Activated CD8-positive, alpha-beta memory T cell treated with anti-CD3 and anti-CD28 coated beads, Interleukin-2, amount 50 U/mL, for 48 hours (primary cell): ENCODE results near the gene ANKS1B.
"Not testable (repeated sequence)": the region's sequence is repeated elsewhere in the genome, so short reads cannot be mapped to it uniquely, and the experiment has no call there.

Source experiments
- DNase-seq: peaks from one replicate; pipeline ENCODE4 v3.0.0-alpha.2; 2020

ANKS1B gene

GRCh38 chr12:98788396-98788795 lies 1196.3 kb downstream of the ANKS1B start:
- DNase-seq, result no peak

DNA sequence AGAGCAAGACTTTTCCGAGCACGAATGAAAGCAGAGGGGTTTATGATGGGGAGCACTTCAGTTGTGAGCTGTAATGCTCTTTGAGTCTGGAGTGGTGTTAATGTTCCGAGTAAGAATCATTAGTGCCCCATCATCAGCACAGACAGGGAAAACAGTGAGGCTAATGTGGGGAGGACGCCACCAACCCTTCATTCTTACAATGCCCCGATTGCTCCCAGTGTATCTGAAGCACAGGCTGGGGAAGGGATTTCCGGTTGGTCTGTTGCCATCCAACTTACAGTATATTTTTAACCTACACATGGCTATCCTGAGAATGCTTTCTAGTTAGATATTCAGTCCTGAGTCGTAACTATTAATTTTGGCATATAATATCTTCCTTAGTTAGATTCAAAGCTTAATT lies 1198.1 kb downstream of the ANKS1B start:
- DNase-seq, result no peak

DNA sequence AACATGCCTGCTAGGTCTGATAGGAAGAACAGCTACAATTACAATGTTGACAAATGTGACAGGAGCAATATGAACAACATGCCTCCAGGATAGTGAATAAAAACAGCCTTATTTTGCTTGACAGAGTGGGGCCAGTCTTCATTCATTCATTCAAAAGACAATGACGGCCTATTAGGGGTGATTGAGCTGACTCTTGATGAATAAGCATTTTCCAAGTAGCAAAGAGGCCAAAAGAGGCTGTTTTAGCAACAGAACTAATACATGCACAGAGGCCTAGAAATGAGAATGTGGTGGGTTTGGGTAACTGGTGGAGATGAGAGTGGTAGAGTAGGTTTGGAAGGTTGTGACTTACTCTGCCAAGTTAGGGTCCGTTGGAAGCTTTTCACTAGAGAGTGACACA lies 1201.3 kb downstream of the ANKS1B start:
- DNase-seq, result no peak

DNA sequence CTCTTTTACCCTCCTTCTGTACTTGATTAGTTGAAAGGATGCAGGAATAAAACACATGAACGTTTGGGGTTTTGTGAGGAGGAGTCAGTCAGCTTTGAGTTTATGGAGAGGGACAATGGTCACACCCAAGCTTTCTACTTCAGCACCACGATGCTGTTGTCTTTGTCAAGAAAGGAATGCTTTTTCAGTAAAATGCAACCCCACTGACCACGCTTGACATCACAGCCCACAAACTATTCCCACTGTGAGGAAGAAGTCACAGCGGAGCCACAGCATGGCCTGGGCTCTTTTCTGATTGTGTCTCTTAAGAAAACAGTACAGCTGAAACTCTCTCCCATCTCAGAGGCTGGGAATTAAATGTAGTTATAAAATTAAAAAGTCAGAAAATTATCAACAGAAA lies 1204.5 kb downstream of the ANKS1B start:
- DNase-seq, result no peak

DNA sequence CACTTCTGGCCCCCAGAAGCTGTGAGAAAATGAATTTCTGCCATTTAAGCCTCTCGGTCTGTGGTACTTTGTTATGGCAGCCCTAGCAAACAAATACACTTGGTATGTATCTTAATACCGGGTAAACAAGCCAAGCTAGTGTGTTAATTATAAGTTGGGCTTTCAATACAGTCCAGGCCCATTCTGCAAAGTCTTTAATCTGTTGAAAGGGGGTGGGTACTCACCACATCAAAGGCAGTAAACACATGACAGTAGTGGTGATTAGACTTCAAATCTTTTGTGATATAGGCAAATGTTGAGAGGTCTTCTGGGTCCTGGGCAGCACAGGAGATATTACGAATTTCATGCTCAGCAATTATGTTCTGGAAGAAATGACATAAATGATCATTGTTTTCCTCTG lies 1211.9 kb downstream of the ANKS1B start:
- no peak for DNase-seq

DNA sequence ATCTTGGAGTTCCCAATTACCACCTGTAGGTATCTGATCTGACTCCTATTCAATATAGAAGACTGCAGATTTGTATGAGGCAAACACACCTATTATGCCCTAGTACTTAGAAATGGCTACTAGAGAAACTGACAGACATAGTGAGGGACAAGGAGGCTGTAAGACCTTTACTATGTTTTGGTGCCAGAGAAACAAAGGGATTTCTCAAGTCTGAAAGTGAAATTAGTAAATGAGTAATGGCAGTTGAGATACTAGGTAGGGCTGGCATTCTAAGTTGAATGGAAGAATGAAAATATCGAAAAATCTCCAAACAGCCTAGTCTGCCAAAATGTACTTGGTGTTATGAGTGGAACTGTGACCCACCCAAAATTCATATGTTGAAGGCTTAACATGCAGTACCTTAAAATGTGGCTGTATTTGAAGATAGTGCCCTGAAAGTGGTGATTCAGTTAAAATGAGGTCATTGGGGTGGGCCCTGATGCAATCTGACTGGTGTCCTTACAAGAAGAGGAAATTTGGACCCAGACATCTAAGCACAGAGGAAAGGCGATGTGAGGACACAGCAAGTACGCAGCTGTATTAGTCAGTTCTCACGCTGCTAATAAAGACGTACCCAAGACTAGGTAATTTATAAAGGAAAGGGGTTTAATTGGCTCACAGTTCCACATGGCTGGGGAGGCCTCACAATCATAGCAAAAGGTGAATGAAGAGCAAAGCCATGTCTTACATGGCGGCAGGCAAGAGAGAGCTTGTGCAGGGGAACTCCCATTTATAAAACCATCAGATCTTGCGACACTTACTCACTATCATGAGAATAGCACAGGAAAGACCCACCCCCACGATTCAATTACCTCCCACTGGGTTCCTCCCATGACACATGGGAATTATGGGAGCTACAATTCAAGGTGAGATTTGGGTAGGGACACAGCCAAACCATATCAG lies 1212.7 kb downstream of the ANKS1B start:
- no peak for DNase-seq

- no peak for DNase-seq
Measured at GRCh38 chr12:98770230-98770629, 1214.5 kb downstream of the ANKS1B start.

- DNase-seq, result no peak
Measured at GRCh38 chr12:98769068-98769467, 1215.7 kb downstream of the ANKS1B start.

- no peak for DNase-seq
Measured at GRCh38 chr12:98767248-98767647, 1217.5 kb downstream of the ANKS1B start.

DNA sequence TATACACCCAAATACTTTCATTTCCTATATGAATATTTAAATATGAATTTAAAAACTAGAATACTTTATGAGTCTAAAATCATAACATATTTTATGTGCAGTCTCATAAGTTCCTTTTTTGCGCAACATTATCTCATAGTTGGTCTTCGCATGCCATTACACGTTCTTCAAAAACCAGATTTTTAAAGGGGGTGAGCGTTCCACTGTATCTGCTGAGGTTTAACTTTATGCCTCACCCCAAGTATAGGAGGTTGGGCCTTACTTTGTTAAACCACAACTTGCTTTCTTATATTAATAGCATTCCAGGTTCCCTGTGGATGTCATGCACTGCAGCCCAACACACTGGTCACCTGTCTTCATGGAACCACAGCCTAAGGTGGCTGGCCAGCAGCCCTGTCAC lies 1221.1 kb downstream of the ANKS1B start:
- no peak for DNase-seq

DNA sequence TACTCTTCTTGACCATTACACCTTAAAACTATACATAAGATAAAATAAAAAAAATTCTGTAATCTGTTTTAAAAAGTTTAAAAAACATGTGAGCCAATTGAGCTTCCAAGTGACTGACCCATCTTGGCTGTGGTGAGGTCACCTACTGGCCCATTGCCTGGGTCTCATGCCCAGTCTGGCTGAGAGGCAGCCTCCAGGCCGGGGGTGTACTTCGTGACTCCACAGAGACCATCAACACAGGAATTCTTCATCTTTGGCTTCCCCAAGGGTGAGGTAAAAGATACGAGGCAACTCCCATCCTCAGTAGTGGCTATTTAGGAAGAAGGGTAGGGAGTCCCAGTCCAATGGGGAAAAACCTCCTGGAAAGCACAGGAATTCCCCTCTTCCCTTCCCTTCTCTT lies 1226.4 kb downstream of the ANKS1B start:
- no peak for DNase-seq

DNA sequence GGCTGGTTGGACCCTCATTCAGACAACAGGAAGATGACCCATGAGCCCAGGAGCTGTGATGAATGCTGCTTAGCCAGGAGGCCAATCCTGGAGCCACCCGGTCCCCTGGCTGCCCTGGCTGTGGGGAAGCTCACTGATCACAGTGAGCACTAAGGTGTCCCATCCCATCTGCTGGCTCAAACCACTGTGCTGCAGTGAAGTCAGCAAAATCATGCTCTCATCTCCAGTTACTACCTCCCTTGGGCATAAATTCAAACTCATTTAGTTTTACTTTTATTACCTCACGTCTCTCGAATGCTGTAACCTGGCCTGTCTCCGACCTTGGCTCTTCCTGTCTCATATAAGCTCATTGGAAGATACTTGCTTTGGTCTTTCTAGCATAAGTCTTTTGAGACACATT lies 1227.3 kb downstream of the ANKS1B start:
- DNase-seq, result no peak

DNA sequence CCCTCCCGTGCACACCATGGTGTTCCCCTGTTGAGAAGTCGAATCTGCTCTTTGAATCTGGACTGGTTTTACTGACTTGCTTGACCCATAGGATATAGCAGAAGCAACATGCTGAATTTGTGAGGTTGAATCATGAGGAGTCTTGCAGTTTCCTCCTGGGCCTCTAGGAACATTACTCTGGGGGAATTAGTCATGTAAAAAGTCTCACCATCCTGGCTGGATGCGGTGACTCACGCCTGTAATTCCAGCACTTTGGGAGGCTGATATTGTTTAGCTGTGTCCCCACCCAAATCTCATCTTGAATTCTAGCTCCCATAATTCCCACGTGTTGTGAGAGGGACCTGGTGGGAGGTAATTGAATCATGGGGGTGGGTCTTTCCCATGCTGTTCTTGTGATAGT lies 1228.9 kb downstream of the ANKS1B start:
- not testable (repeated sequence) for DNase-seq

DNA sequence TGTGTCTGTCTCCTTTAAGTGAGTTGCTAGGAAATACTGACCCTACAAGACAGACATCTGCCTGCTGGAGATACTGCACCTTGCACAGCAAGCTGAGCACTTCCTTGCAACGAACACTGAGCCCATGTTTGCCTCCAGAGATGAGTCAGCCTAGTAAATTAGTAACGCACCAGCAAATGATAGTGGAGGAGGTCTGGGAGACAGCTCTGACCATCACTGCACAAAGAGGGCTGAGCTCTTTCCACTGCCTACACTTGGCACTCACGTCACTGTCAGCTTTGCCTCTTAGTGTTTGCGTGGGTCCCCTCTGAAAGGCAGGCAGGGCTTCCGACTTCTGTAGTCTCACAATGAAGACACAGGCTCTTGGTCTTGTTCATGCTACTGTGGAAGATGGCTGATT lies 1230.6 kb downstream of the ANKS1B start:
- no peak for DNase-seq

GRCh38 chr12:98752726-98753125 lies 1232.0 kb downstream of the ANKS1B start:
- no peak for DNase-seq

GRCh38 chr12:98751580-98752115 lies 1233.1 kb downstream of the ANKS1B start:
- no peak for DNase-seq

GRCh38 chr12:98750511-98750910 lies 1234.2 kb downstream of the ANKS1B start:
- DNase-seq, result no peak

- no peak for DNase-seq
Measured at GRCh38 chr12:98748463-98748862, 1236.3 kb downstream of the ANKS1B start.

DNA sequence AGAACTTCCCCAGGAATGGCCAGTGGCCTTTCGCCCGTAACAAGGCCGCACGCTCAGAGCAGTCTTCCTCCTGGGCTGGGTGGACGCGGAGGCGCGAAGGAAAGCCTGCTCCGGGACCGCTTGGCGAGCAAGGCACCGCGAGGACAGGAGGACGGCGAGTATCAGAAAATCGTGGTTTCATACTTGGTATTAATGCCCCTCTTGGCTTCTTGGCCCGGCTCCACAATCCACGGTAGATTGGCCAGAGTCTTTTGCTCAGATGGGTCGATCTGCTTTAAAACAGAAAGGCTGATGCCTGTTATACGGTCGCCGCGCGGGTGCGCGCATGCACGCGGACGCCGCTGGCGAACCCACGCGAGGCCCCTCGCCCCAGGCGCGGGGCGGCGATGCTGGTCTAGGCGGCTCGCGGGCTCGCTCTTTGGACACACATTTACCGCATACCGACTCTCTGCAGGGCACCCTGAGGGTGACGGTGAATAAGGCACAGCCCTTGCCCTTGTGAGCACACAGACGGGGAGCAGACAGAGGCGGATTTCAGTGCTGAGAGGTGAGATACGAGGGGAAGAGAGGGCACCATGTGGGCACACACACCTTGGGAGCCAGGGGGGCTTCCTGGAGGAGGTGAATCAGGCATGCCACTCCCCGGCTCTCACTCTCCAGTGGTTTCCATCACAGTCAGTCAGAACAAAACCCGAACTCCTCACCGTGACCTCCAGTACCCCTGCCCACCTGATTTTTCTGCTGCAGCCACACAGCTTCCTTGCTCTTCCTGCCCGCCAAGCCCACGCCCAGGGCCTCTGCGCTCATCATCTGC lies 1239.0 kb downstream of the ANKS1B start:
- DNase-seq, result peak; percentile 66

- DNase-seq, result no peak
Measured at GRCh38 chr12:98744680-98745079, 1240.1 kb downstream of the ANKS1B start.

GRCh38 chr12:98743362-98743953 lies 1241.3 kb downstream of the ANKS1B start:
- DNase-seq, result no peak

DNA sequence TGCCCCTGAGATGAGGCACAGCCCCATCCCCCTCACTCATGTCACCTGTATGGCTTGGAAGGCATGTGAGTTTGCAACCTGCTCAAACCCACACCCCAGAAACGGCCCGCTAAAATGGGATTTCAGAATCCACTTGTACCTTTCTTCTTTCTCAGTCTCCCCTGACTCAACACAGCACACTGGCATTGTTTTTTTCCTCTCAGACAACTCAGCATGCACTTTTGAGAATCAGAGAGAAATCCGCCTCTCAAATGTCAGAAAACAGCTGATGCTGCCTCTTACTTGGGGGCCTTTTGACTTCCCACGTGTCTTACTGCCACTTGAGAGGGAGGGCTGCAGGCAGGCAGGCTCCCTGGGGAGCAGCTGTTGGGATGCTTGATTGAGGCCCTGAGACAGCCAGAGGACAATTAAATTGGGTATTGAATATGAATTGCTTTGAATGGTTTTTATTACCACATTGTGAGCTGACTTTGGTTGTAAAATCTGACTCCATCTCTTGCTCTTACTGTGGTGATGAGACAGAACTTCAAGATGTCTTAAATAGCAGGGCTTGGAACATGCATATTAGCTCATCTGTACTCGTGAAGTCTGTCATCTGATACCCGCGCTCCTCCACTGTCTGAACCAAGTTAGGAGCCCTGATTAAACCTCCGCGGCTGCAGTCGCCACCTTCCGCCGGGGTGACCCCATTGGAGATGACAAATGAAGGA lies 1243.0 kb downstream of the ANKS1B start:
- DNase-seq, result peak; percentile 71

DNA sequence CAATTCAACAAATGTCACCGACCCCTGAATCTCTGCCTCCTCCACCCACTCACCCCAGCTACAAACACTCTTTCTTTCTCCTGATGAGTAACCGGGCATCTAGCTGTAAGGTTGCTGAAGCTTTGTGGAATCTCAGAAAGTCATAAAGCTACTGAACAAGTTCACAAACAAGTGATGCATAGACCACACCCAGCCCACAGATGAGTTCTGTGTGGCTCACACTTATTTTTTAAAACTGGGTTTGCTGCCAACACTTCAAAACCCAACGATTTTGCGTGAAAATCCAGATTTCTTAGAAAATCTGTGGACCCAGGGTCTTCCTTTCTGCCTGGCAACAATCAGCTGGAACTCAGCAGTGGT lies 1243.6 kb downstream of the ANKS1B start:
- no peak for DNase-seq
